ENCODE data around the gene MAPKAPK2.
"Not testable (repeated sequence)": the region's sequence is repeated elsewhere in the genome, so short reads cannot be mapped to it uniquely, and the experiment has no call there.

The MAPKAPK2 gene

DNA sequence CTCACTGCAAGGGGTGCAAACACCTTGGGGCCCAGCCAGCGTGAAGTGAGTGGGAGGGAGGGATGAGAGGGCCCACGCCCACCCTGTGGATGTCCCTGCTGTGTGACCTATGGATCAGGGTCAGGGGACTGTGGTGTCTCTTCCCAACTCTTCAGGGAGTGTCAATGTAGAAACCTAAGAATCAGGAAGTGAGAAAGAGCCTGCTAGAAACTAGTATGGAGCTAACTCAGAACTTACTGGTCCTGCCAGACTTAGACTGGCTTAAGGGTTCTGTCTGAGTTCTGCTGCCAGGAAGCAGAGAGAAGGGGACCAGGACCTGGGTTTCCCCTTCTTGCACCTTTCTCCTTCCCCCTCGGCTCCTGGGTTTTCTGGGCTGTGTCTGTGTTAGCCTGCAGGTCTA is 89.4 kb downstream of the MAPKAPK2 start:
- DNase-seq (ENCODE audit: low read depth), result no peak

DNA sequence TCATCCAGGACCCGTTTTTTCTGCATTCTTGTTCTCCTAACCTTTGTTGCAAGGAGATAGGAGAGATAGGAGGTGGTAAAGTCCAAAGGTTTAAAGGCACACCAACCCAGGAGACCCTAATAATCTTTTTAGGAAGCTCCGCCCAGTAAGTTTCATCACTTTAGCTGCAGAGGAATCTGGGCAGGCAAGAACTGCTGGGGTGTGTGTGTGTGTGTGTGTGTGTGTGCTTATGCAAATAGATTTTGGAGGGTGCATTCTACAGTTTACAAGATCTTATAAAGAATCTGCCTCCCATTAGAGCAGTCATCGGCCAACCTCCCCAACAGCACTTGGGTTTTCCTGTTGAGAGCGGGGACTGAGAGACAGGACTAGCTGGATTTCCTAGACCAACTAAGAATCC is 91.5 kb downstream of the MAPKAPK2 start:
- no peak for DNase-seq (ENCODE audit: low read depth)

DNA sequence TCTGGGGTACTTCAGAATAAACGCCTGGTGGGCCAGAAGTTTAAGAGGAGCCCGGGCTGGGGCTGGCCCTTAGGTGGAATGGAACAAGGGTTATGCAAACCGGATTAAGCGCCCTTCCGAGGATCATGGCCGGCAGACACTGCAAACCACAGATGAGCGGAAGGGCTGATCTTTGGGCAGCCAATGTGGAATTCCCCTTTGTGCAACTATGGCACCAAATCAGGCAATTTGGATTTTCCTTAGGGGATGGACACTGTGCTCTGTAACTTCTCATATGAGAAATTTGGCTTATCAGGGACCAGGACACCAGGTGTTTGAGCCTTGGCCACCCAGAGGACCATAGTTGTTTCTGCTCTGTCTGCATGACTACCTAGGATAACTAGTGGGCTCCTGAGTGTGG is 93.3 kb downstream of the MAPKAPK2 start:
- no peak for DNase-seq (ENCODE audit: low read depth)

DNA sequence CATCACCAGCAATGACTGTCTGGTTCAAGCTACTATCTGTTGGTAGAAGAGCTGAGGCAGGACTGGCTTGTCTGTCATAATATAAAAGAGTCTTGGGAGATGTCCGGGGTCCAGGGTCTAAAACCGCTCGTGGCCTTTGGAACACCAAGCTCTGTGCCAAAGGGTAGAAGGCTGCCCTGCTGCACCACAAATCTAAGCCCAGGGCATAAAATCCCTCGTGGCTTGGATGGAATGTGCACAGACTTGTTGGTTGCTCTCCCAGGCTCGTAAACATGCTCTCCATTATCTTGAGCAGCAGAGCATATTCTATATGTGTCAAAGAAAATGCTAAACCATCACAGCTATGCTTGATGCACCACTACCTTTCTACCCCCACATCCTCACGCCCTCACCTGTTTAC is 94.2 kb downstream of the MAPKAPK2 start:
- not testable (repeated sequence) for DNase-seq (ENCODE audit: low read depth)

DNA sequence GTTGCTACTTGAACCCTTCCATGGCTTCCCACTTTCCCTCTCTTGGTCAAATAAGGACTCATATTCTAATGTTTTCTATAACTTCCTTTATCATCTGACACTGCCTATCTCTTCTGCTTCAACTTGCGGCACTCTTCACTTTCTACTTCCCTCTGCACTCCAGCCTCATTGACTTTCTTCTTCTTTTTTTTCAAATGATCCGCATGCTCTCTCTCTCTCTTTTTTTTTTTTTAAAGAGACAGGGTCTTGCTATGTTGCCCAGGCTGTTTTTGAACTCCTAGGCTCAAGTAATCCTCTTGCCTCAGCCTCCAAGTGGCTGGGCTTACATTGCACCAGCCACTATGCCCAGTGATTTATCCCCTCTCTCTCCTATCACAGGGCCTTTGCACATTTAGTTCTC is 94.9 kb downstream of the MAPKAPK2 start:
- DNase-seq (ENCODE audit: low read depth), result no peak

DNA sequence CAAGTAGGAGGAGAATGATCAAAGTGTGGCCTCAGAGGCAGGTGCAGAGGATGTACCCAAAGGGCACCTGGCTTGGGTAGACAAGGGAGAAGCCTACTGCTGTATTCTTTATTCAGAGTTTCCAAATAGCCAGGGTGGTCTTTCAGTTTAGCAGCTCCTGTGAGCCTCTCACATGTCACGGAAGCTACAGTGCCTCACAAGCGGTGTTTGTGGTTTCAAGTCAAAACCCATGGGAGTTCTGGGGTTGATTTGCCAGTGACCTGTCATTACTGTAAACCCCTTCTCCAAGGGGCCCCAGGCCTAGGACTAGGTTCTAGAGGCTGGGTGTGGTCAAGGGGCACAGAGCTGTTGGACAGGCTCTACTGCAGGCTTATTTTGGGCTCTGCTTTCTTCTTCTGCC is 97.7 kb downstream of the MAPKAPK2 start:
- no peak for DNase-seq (ENCODE audit: low read depth)

DNA sequence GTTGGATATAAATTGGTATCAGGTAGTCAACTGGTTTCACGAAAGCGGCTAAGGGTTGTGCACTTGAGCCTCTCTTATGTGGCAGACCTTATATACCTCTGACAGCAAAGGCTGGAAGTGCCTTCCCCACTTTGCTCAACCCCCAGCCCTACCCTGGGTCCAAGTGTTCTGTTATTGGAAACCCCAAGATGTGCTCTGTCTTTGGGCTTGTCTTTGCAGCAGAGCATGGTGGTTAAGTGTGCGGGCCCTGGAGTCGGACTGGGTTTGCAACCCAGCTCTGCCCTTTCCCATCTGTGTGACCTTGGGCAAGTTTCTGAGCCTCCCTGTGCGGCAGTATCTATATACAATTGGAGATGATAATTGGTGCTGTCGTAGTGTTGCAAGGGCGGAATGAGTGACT is 98.8 kb downstream of the MAPKAPK2 start:
- DNase-seq (ENCODE audit: low read depth), result no peak

Measured in T follicular helper cell (primary cell).